ENCODE results near the gene ACAA1. TPM values are rescaled to one million over a fixed set of nuclear protein-coding genes. Genes with fewer than 3 reads are reported as not detected.
A peak's percentile ranks its signal among the peaks of the same experiment; 100 is the strongest.

The ACAA1 gene
- total RNA-seq, 1 experiment from 2014 or later, result 49.0 TPM

GRCh38 chr3:38168151-38169026 is 31.5 kb upstream of the ACAA1 start:
- intact Hi-C loops (cut with micrococcal nuclease), result no loop called here
- no peak overlapping the region for H3K9ac ChIP-seq (ENCODE audit: low read length)

More at GRCh38 chr3:38168151-38169026, 31.5 kb upstream of the ACAA1 start:
- no peaks in the 10 kb centered on the region for H3K27me3 ChIP-seq (ENCODE audit: insufficient read depth, low read length)
- no peak for DNase-seq (ENCODE audit: low read depth, low spot score)
- H3K79me2 ChIP-seq (ENCODE audit: insufficient read depth, low read length), result peaks cover 81% of the 10 kb centered on the region
- H3K9me3 ChIP-seq (ENCODE audit: control insufficient read depth in 1 of 2, insufficient read depth in 1 of 2, low read depth in 1 of 2, low read length in 2 of 2), result no peaks in the 10 kb centered on the region
- H3K27ac ChIP-seq (ENCODE audit: low read depth, low read length), result no peak overlapping the region
- TF ChIP-seq CBX3 (IDR thresholded peaks at IDR 0.05; ENCODE audit: low read depth) (no peak), EZH2 (IDR thresholded peaks at IDR 0.05) (no peak), SIN3A (IDR thresholded peaks at IDR 0.05; ENCODE audit: low read depth) (no peak), EGR1 (IDR thresholded peaks at IDR 0.05; ENCODE audit: low read depth) (no peak), POLR2AphosphoS5 (IDR thresholded peaks at IDR 0.05; ENCODE audit: low read depth, low read length) (no peak), RAD21 (IDR thresholded peaks at IDR 0.05; ENCODE audit: low read depth) (no peak), ZBTB33 (IDR thresholded peaks at IDR 0.05; ENCODE audit: extremely low read depth, insufficient replicate concordance, low read length) (no peak), JUND (IDR thresholded peaks at IDR 0.05) (no peak), SRF (IDR thresholded peaks at IDR 0.05; ENCODE audit: low read depth) (no peak)
- TF ChIP-seq, protein P1, sequence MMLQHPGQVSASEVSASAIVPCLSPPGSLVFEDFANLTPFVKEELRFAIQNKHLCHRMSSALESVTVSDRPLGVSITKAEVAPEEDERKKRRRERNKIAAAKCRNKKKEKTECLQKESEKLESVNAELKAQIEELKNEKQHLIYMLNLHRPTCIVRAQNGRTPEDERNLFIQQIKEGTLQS (IDR thresholded peaks at IDR 0.05), result no peak
- H3K4me1 ChIP-seq (ENCODE audit: control insufficient read depth in 1 of 2, insufficient read depth in 2 of 2, low read length in 2 of 2), result peaks cover 6 to 43% of the 10 kb centered on the region in 2 experiments; a peak in 3 of 4 replicates
- ChIA-PET RAD21 (ENCODE audit: low non-redundant PET in 1 of 2, low total read pairs in 2 of 2, uncharacterized antibody in 2 of 2, unreplicated experiment in 2 of 2) (no interaction called here), CTCF (no interaction called here), POLR2A (no interaction called here)
- no peak overlapping the region; a peak in 1 of 4 replicates for H3K4me3 ChIP-seq (replicated peaks in 1 of 2; ENCODE audit: low read depth in 1 of 2, low read length in 2 of 2)
- BruUV-seq (replicated peaks), result no TSS peak
- peaks cover 4% of the 10 kb centered on the region; the same call in 1 of the 2 replicates for H4K20me1 ChIP-seq (ENCODE audit: insufficient read depth)
- no peaks in the 10 kb centered on the region for H3K9me2 ChIP-seq (ENCODE audit: insufficient read depth)
- no peak overlapping the region for H2AFZ ChIP-seq (ENCODE audit: low read depth, low read length, poor library complexity, severe bottlenecking)
- peak overlapping the region; percentile 77 for H3K4me2 ChIP-seq (ENCODE audit: low read length)
- H3K36me3 ChIP-seq (ENCODE audit: control insufficient read depth in 1 of 2, insufficient read depth in 2 of 2, low read length in 2 of 2), result no peaks in the 10 kb centered on the region
- no peak for ATAC-seq
